Stimulated activated CD4-positive, alpha-beta T cell treated with anti-CD3 and anti-CD28 coated beads, TNF-alpha, amount 100 ng/mL, for 48 hours (primary cell): Measurements from ENCODE around the gene MECP2.

Experiments
- DNase-seq, 3 donors: peaks; one replicate each; pipeline ENCODE4 v3.0.0-alpha.2; 2020; ENCODE audit warnings: low read depth in 3 of 3

Gene MECP2

GRCh38 chrX:154115750-154116149, 18.2 kb upstream of the MECP2 start:
- no peak for DNase-seq

GRCh38 chrX:154115071-154115470, 17.6 kb upstream of the MECP2 start:
- DNase-seq, result no peak

DNA sequence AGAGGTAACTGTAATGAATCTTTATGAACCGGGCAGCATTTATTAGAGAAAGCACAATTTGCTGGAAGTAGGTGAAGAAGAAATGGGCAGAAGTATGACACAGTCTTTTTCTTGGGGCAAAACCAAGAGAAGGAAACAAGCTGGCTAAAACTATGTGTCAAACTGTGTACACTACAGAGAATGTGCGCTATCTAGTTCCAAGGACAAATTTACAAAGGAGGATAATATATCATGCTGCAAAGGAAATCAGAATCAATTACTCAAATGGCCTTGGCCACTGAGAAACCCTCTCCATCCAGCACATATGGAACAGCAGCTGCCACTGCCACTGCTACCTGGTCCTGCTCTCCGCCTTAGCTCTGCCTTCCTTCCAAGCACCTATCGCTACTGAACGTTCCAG, 17.1 kb upstream of the MECP2 start:
- DNase-seq, result no peak

- DNase-seq, result no peak
These were observed 16.2 kb upstream of the MECP2 start for GRCh38 chrX:154113729-154114128.

DNA sequence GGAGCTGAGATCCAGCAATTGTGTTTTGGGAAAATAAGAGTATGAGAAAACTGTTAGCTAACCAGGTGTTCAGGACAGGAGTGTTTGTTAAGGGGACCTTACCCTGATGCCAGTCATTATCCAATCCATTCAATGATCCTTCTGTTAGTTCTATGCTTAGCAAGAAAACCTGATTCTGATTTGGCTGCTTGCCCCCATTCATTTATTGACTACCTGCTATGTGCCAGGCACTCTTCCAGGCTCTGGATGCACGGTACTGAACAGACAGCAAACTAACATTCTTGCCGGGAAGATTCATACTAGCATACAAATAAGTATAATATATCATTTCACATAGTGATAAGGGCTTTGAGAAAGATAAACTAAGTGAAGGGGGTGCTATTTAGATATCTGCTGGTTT, 1.0 kb upstream of the MECP2 start:
- DNase-seq, result no peak

GRCh38 chrX:154097003-154097588, 421 bp downstream of the MECP2 start:
- peak in 2 of 3 donors; percentile 29 to 38 for DNase-seq

DNA sequence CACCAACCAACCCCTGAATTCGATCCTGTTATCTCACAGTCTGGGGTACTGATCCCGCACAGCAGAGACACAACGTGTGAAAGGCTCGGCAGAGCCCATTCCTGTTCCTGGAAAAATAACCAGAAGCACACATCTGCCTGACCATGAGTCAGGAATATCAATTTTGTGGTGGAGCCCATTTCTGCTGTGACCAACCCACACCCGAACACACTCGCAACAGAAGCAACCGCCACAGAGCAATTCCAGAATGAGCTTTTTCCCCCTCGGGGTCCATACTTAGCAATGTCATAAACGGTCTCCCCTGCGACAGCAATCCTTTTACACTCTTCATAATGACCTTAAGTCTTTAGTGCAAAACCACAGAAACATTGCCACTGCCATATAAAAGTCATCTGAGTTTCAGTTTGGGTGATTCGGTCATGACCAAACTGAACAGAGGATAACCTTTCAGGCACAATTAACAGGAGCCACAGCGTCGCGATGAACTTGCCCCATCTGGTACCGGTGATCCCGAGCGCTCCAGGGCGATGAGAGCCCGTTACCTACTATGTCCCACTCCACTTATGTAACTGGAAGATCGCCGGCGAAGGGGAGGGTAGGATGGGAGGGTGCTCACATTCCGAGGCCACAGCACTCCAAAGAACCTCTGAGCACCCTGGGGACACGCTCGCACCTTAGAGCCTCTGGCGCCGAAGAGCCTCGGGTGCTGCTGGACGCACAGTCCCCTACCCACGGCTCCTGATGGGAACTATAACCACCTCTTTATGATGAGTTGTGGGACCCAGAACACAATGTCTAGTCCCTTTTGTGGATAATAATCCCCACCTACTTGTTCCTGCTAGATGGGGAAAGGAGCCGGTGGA, 1.1 kb downstream of the MECP2 start:
- no peak for DNase-seq

GRCh38 chrX:154094833-154095232, 2.7 kb downstream of the MECP2 start:
- no peak for DNase-seq

GRCh38 chrX:154093965-154094364, 3.6 kb downstream of the MECP2 start:
- DNase-seq, result no peak

DNA sequence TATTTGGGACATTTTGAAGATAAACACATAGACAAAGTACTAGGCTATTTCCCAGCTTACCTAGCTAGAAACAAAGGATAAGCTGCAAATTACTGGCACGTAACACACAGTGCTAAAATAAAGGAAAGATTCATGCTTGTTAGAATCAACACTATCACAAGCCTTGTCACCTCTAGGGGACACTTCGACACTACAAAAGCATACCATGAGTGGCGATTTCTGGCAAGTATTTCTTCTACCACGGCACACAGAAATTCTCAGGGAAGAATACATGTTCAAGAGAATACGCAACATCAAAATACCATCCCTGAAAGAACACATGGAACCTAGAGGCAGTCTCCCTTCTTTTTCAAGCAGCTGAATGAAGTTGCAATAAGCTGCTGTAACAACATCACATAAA, 5.1 kb downstream of the MECP2 start:
- DNase-seq, result no peak

GRCh38 chrX:154091678-154092077, 5.8 kb downstream of the MECP2 start:
- DNase-seq, result no peak

- no peak for DNase-seq
These were observed 6.8 kb downstream of the MECP2 start for GRCh38 chrX:154090731-154091130.

DNA sequence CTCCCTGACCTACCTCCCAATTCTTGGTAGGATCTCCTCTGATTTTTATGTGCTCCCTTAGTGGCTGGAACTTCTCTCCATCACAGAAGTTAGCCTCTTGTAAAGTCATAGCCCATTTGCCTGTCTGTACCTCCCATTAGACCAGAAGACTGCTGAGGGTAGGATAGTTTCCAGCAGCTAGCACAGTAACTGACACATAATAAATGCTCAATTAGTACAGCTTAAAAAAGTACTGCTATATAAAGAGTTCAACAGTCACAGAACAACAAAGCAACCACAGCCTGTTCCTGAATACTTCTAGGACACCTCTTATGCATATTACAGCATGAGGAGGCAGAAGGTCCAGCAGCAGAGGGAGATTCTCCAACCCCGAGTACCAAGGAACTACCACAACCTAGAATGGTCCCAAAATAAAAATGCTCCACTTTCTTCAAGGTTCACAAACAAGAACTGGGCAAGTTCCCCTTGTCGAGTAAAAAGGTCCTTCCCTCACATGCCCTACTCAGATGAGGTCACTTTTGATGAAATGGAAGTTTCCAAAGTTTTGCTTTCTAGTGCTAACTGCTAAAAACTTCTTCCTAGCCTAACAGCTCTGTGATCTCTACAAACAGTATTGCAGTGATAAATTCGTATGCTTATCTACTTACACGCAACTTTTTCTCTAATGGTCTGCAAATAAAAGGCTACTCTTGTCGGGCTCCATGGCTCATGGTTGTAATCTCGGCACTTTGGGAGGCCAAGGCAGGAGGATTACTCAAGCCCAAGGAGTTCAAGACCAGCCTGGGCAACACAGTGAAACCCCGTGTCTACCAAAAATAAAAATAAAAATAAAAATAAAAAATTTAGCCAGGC, 12.8 kb downstream of the MECP2 start:
- no peak for DNase-seq

DNA sequence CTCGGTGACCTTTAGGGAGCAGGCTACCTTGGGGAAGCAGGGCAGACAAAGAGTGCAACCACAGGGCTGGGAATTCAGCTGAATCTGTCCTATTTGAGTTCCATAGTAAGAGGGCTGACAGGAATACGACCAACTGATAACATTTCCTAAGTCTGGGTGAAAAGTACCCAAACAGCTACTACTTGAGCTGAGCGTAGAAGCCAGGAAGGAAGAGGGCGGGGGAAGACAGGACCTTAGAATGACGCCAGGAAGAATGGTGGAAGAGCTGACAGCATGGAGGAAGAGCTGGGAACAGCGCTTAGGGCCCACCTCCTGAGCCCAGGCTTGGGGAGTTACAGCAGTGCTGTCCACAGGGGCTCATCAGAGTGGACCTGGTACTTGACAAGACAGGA, 14.4 kb downstream of the MECP2 start:
- DNase-seq, result no peak

DNA sequence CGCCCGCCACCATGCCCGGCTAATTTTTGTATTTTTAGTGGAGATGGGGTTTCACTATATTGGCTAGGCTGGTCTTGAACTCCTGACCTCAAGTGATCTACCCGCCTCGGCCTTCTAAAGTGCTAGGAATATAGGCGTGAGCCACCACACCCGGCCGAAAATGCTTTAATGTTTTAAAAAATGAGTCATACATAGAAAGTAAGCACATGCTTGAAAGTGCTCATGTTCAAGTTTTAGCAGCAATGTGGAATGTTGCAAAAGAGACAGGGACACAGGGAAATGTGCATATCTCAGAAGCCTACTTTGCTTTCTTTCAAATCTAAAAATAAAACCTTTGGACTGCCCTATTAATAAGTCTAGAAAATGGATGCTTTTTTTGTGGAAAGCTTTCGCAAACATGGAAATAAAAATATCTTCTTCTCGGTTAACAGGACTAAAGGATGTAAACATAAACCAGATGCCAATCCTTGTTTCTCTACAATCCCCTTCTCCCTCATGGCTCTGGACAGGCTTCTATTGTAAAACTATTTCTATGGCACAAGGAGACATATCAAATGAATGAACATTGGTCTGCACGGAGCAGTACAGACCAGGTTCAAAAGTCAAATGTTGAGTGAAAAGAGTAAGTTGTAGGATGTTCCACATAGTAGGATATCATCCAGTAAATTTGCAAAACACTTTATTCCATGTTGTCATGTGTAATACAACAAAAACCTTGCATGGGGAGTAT, 15.0 kb downstream of the MECP2 start:
- no peak for DNase-seq

GRCh38 chrX:154077101-154077500, 20.4 kb downstream of the MECP2 start:
- DNase-seq, result no peak

- no peak for DNase-seq
These were observed 23.3 kb downstream of the MECP2 start for GRCh38 chrX:154074199-154074598.

DNA sequence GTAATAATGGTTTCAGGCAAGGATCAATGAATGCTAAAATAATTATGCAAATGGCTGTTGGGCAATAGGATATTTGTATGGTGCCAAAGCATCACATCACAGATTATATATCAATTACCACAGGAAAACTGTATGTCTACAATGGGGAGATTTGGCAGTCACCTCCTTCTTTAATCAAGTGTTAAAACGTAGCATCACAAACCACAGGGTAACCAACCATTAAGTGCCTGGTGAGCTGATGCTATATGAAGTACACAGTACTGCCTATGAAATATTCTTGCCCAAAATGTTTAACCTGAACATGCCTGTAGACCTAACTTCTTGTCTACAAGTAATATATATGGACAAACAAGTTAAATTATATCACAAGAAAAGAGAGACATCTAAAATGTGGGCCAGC, 25.3 kb downstream of the MECP2 start:
- DNase-seq, result no peak

DNA sequence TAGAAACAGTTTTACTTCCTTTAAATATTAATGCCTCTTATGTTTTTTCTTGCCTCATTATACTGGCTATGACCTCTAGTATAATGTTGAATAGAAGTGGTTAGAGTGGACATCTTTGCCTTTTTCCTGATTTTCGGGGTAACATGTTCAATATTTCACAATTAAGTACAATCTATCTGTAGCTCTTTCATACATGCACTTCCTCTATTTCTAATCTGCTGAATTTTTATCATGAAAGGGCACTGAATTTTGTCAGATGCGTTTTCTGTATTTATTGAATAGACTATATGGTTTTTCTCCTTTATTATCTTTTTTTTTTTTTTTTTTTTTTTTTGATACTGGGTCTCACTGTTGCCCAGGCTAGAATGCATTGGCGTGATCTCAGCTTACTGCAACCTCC, 29.0 kb downstream of the MECP2 start:
- no peak for DNase-seq

GRCh38 chrX:154064637-154065435, 32.7 kb downstream of the MECP2 start:
- DNase-seq, result no peak

- no peak for DNase-seq
These were observed 34.3 kb downstream of the MECP2 start for GRCh38 chrX:154063234-154063633.
